ENCODE measurements around the gene CLASP1.

CLASP1 gene

GRCh38 chr2:121510857-121511256 is 138.4 kb downstream of the CLASP1 start:
- no peak for DNase-seq (ENCODE audit: insufficient read length, low spot score)
- FAIRE-seq = no peak
- TF ChIP-seq CTCF (IDR thresholded peaks at IDR 0.05; ENCODE audit: insufficient read depth, missing control alignments) = no peak

GRCh38 chr2:121506621-121507020 is 142.6 kb downstream of the CLASP1 start:
- no peak for TF ChIP-seq CTCF (IDR thresholded peaks at IDR 0.05; ENCODE audit: insufficient read depth, missing control alignments)
- no peak for FAIRE-seq
- DNase-seq (ENCODE audit: insufficient read length, low spot score) = no peak

GRCh38 chr2:121505986-121506586 is 143.2 kb downstream of the CLASP1 start:
- no peak for DNase-seq (ENCODE audit: insufficient read length, low spot score)
- FAIRE-seq = no peak
- no peak for TF ChIP-seq CTCF (IDR thresholded peaks at IDR 0.05; ENCODE audit: insufficient read depth, missing control alignments)

- no peak for DNase-seq (ENCODE audit: insufficient read length, low spot score)
- FAIRE-seq = no peak
- no peak for TF ChIP-seq CTCF (IDR thresholded peaks at IDR 0.05; ENCODE audit: insufficient read depth, missing control alignments)
These were observed 144.3 kb downstream of the CLASP1 start for GRCh38 chr2:121505005-121505404.

- no peak for TF ChIP-seq CTCF (IDR thresholded peaks at IDR 0.05; ENCODE audit: insufficient read depth, missing control alignments)
- no peak for FAIRE-seq
- DNase-seq (ENCODE audit: insufficient read length, low spot score) = no peak
These were observed 144.9 kb downstream of the CLASP1 start for GRCh38 chr2:121504316-121504715.

GRCh38 chr2:121502781-121503180 is 146.5 kb downstream of the CLASP1 start:
- TF ChIP-seq CTCF (IDR thresholded peaks at IDR 0.05; ENCODE audit: insufficient read depth, missing control alignments) = no peak
- no peak for FAIRE-seq
- DNase-seq (ENCODE audit: insufficient read length, low spot score) = no peak

- DNase-seq (ENCODE audit: insufficient read length, low spot score) (no peak), FAIRE-seq (no peak)
- no peak for TF ChIP-seq CTCF (IDR thresholded peaks at IDR 0.05; ENCODE audit: insufficient read depth, missing control alignments)
These were observed 147.0 kb downstream of the CLASP1 start for GRCh38 chr2:121502246-121502645.
